ENCODE measurements around the gene C1orf35. TPM values are rescaled to one million over a fixed set of nuclear protein-coding genes. Genes with fewer than 3 reads are reported as not detected.
A peak's percentile ranks its signal among the peaks of the same experiment; 100 is the strongest.

C1orf35 gene
- total and polyA plus RNA-seq, 9 of the 15 experiments (the other 6 are each of a cell fraction or from before 2014, with no cell fraction given) = 3.2 to 48.7 (median 12.5) TPM

- TF ChIP-seq BCLAF1 (IDR thresholded peaks at IDR 0.05; ENCODE audit: borderline replicate concordance in 1 of 2, control insufficient read depth in 1 of 2, low read depth in 2 of 2, low read length in 1 of 2) (no peak), ZNF384 (IDR thresholded peaks at IDR 0.05; ENCODE audit: low read depth, low read length) (no peak), HMGXB4 (CRISPR knock-in tag; IDR thresholded peaks at IDR 0.05) (no peak), EWSR1 (IDR thresholded peaks at IDR 0.05; ENCODE audit: borderline replicate concordance, low read depth, partially characterized antibody) (no peak), EP300 (IDR thresholded peaks at IDR 0.05; ENCODE audit: low read length) (no peak), CEBPZ (IDR thresholded peaks at IDR 0.05; ENCODE audit: borderline replicate concordance, low read depth, low read length) (no peak), RFX5 (IDR thresholded peaks at IDR 0.05; ENCODE audit: low read depth, low read length) (no peak), ZNF232 (CRISPR knock-in tag; IDR thresholded peaks at IDR 0.05) (0 out of 2 replicates have a peak, but pooled peaks have one; percentile 12), PCBP2 (IDR thresholded peaks at IDR 0.05; ENCODE audit: low read depth, low read length, poor library complexity, severe bottlenecking) (no peak), ZNF75A (CRISPR knock-in tag; IDR thresholded peaks at IDR 0.05) (no peak), NONO (IDR thresholded peaks at IDR 0.05; ENCODE audit: low read depth in 2 of 2, low read length in 1 of 2) (no peak; a peak in 1 of 4 replicates), MCM3 (IDR thresholded peaks at IDR 0.05) (no peak), HDAC3 (IDR thresholded peaks at IDR 0.05; ENCODE audit: borderline replicate concordance, partially characterized antibody) (no peak), ARHGAP35 (IDR thresholded peaks at IDR 0.05; ENCODE audit: partially characterized antibody) (no peak), BRF2 (IDR thresholded peaks at IDR 0.05; ENCODE audit: borderline replicate concordance, insufficient read depth, insufficient read length) (no peak), ZNF274 (IDR thresholded peaks at IDR 0.05; ENCODE audit: borderline replicate concordance, low read depth, low read length) (no peak)
Observed at GRCh38 chr1:228082918-228083870, 19.9 kb downstream of the C1orf35 start (continued).
